Measurements from ENCODE around the gene MT1X. TPM values are rescaled to one million over a fixed set of nuclear protein-coding genes. Genes with fewer than 3 reads are reported as not detected.

The MT1X gene
- total RNA-seq, 1 donor from 2014 or later = 63.8 TPM

DNA sequence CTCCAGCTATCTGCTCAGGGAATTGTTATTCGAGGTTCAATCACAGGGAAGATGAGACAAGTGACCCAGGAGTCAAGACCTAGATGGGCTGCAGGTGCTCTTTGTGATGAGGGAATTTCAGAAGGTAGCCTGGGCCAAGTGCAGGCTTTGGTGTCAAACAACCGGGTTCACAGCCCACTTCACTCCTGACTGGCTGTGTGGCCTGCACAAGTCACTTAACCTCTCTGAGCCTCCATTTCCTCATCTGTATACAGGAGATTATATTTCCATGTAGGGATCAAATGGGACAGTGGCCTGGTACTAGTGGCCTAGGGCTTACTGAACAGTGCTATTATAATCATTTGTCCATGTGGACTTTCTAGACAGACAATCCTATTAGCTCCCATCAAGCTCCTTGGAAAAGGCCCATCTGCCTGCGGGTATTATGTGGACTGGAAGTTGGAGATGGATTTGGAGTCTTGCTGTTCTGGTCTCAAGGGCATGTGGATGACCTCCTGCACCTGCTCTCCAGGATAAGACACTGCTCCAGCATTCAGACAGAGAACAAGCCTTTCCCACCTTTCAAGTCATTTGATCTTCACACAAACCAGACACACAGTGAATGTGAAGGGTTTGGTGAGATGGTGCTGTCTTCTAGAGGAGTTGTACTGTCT, 3.1 kb upstream of the MT1X start:
- H3K4me1 Mint-ChIP-seq (ENCODE audit: unreplicated experiment) = peaks cover 32% of the 10 kb centered on the region

DNA sequence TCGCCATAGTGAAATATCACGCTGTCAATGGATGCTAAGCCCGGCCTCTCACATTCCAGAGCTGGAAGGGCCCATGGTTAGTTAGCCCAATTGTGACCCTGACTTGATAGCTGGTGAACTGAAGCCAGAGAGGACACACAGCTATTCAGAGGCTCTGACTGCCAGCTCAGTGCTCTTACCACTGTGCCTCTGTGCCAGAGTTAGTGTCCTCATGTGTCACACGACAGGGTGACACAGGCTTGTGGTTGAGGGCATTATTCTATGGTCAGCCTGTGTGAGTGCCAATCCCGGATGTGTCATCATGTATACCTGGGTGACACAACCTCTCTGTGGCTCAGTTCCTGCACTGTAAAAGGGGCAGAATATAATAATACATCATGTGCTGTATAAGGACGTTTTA, 2.5 kb upstream of the MT1X start:
- Mint-ChIP-seq H3K9me3 (ENCODE audit: unreplicated experiment) (no peaks in the 10 kb centered on the region), H3K36me3 (ENCODE audit: unreplicated experiment) (no peaks in the 10 kb centered on the region), H3K4me1 (ENCODE audit: unreplicated experiment) (peaks cover 36% of the 10 kb centered on the region), H3K27me3 (ENCODE audit: unreplicated experiment) (peaks cover 8% of the 10 kb centered on the region), H3K27ac (ENCODE audit: unreplicated experiment) (no peak overlapping the region), H3K4me3 (ENCODE audit: unreplicated experiment) (no peak overlapping the region)
- DNase-seq (ENCODE audit: extremely low spot score, unreplicated experiment) = no peak
- TF ChIP-seq, protein P1, sequence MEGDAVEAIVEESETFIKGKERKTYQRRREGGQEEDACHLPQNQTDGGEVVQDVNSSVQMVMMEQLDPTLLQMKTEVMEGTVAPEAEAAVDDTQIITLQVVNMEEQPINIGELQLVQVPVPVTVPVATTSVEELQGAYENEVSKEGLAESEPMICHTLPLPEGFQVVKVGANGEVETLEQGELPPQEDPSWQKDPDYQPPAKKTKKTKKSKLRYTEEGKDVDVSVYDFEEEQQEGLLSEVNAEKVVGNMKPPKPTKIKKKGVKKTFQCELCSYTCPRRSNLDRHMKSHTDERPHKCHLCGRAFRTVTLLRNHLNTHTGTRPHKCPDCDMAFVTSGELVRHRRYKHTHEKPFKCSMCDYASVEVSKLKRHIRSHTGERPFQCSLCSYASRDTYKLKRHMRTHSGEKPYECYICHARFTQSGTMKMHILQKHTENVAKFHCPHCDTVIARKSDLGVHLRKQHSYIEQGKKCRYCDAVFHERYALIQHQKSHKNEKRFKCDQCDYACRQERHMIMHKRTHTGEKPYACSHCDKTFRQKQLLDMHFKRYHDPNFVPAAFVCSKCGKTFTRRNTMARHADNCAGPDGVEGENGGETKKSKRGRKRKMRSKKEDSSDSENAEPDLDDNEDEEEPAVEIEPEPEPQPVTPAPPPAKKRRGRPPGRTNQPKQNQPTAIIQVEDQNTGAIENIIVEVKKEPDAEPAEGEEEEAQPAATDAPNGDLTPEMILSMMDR (IDR thresholded peaks at IDR 0.05) = no peak

More for the DNA sequence above, 3.1 kb upstream of the MT1X start:
- no peaks in the 10 kb centered on the region for H3K9me3 Mint-ChIP-seq (ENCODE audit: unreplicated experiment)
- no peaks in the 10 kb centered on the region for H3K36me3 Mint-ChIP-seq (ENCODE audit: unreplicated experiment)
- peaks cover 8% of the 10 kb centered on the region for H3K27me3 Mint-ChIP-seq (ENCODE audit: unreplicated experiment)
- no peak overlapping the region for H3K27ac Mint-ChIP-seq (ENCODE audit: unreplicated experiment)
- no peak overlapping the region for H3K4me3 Mint-ChIP-seq (ENCODE audit: unreplicated experiment)
- TF ChIP-seq, protein P1 (IDR thresholded peaks at IDR 0.05) = no peak
- no peak for DNase-seq (ENCODE audit: extremely low spot score, unreplicated experiment)

DNA sequence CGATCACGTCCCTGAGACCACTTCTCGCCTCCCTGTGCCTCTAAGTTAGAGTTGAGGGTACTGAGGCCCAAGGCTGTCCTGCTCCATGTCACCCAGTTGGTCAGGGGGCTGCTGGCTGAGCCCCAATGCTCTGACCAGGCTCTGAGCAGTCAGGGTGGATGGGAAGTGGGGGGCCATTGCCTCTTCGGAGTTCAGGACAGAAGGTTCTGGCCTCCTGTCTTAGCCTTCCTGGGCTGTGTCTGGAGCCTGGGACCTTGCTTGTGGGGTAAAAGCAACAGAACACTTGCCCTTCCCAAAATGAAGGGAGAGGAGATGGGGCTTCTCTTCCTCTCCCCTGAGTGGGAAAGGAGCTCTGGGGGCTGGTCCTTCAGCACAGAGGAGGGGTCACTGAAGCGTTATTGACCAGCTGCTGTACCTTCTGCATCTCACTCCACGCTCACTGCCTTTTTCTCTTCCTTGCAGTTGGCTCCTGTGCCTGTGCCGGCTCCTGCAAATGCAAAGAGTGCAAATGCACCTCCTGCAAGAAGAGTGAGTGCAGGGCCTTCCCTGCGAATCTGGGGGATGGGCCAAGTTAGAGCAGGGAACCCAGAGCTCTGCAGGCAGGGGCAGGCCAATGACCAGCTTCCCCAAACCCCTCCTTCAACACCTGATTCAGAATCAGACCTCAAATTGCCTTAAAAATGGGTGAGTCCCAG, 580 bp downstream of the MT1X start:
- H3K27me3 Mint-ChIP-seq (ENCODE audit: unreplicated experiment) = no peaks in the 10 kb centered on the region
- no peak for DNase-seq (ENCODE audit: extremely low spot score, unreplicated experiment)
- H3K9me3 Mint-ChIP-seq (ENCODE audit: unreplicated experiment) = peaks cover 8% of the 10 kb centered on the region
- peaks cover 6% of the 10 kb centered on the region for H3K36me3 Mint-ChIP-seq (ENCODE audit: unreplicated experiment)
- TF ChIP-seq, protein P1 (IDR thresholded peaks at IDR 0.05) = no peak
- peak overlapping the region; percentile 88 for H3K4me3 Mint-ChIP-seq (ENCODE audit: unreplicated experiment)
- peaks cover 28% of the 10 kb centered on the region for H3K4me1 Mint-ChIP-seq (ENCODE audit: unreplicated experiment)
- H3K27ac Mint-ChIP-seq (ENCODE audit: unreplicated experiment) = peak overlapping the region; percentile 54

DNA sequence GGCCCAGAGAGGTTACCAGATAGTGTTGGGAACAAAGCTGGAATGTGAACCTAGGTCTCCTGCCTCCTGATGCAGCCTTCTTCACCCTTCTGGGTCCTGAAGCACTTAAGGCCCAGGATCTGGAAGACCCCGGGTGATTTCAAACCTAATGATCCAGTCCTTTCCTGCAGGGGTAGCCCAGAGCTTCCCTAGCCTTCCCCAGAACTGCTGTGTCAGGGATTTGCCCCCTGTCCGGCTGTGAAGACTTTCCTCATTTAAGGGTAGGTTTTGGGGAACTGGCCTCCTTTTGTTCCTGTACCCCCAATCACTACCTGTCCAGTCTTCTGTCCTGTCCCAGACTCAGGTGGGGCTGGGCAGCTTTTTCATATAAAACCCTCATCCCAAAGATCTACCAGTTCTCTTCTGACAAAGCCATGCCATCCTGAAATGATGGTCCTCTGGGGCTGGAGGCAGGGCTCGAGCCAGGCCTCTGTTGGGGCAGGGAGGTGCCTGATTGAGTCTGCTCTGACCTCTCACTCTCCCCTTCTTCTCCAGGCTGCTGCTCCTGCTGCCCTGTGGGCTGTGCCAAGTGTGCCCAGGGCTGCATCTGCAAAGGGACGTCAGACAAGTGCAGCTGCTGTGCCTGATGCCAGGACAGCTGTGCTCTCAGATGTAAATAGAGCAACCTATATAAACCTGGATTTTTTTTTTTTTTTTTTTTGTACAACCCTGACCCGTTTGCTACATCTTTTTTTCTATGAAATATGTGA, 1.3 kb downstream of the MT1X start:
- Mint-ChIP-seq H3K4me1 (ENCODE audit: unreplicated experiment) (peaks cover 28% of the 10 kb centered on the region), H3K36me3 (ENCODE audit: unreplicated experiment) (peaks cover 8% of the 10 kb centered on the region), H3K4me3 (ENCODE audit: unreplicated experiment) (peak overlapping the region; percentile 88), H3K27me3 (ENCODE audit: unreplicated experiment) (no peaks in the 10 kb centered on the region), H3K27ac (ENCODE audit: unreplicated experiment) (no peak overlapping the region), H3K9me3 (ENCODE audit: unreplicated experiment) (peaks cover 9% of the 10 kb centered on the region)
- no peak for DNase-seq (ENCODE audit: extremely low spot score, unreplicated experiment)
- TF ChIP-seq, protein P1 (IDR thresholded peaks at IDR 0.05) = no peak

All from osteocyte (in vitro differentiated cells).